D341Med (cell line): ENCODE results near the gene TRIP4.
"Not testable (repeated sequence)": the region's sequence is repeated elsewhere in the genome, so short reads cannot be mapped to it uniquely, and the experiment has no call there.

Experiments used
- DNase-seq: peaks from one replicate; pipeline ENCODE4 v3.0.0; 2012; ENCODE audit warnings: low spot score

The TRIP4 gene

GRCh38 chr15:64490598-64491259 is 103.1 kb downstream of the TRIP4 start:
- DNase-seq: no peak

- DNase-seq: no peak
These were observed 106.0 kb downstream of the TRIP4 start for GRCh38 chr15:64493641-64494040.

GRCh38 chr15:64495968-64496367 is 108.3 kb downstream of the TRIP4 start:
- not testable (repeated sequence) for DNase-seq

- no peak for DNase-seq
These were observed 113.2 kb downstream of the TRIP4 start for GRCh38 chr15:64500695-64501395.

- DNase-seq: peak; percentile 79
These were observed 113.7 kb downstream of the TRIP4 start for GRCh38 chr15:64501396-64501715.

GRCh38 chr15:64502151-64502550 is 114.5 kb downstream of the TRIP4 start:
- no peak for DNase-seq

- DNase-seq: no peak
These were observed 114.9 kb downstream of the TRIP4 start for GRCh38 chr15:64502551-64502950.

GRCh38 chr15:64503197-64503596 is 115.6 kb downstream of the TRIP4 start:
- DNase-seq: no peak

GRCh38 chr15:64503640-64504039 is 116.0 kb downstream of the TRIP4 start:
- DNase-seq: no peak
